ENCODE data around the gene ZNF222. TPM values are rescaled to one million over a fixed set of nuclear protein-coding genes. Genes with fewer than 3 reads are reported as not detected.

The ZNF222 gene
- total RNA-seq, 4 donors from 2014 or later: 0.56 to 1.6 (median 1.1) TPM

DNA sequence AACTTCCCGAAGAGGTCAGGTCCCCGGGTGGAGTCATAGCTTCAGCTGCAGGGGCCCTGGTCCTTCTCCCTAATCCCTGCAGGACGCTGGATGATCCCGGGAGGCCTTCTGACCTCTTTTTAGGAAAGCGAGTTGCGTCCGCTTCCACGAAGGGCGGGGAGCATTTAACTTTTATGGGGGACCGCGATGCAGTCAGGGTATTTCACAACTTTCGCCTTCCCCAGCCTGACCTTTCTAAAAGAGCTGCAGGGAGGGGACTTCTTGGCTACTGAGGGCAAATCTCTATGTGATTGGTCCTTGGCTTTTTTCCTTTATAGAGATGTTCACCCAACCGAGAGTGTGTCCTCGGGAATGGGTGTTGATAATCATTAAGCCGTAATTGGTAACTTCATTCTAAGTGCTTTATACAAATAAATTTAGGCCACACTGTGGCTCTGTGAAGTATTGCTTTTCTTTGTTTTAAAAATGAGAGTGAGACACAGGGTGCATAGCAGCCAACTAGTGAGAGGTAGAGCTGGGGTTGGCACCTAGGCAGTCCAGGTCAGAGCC lies 21.6 kb upstream of the ZNF222 start:
- intact Hi-C loops (cut with DNase I; ENCODE audit: low total_unique reads): loop anchor here (2.0 kb wide), 2 partner anchors 177 to 301 kb away; partner anchors contain the start of genes ZNF235 and ZNF283
- in situ Hi-C loops (cut with MboI; ENCODE audit: low sequenced_read_pairs in 4 of 4): loop anchor here in 2 of 4 donors (5.0 to 10.0 kb wide), 4 partner anchors 51 to 209 kb away; partner anchors contain the start of genes ZNF223 (in 1 of the 2), ZNF224 (in 1 of the 2), ZNF225 (in 1 of the 2) and ZNF227 (in 1 of the 2)
- ATAC-seq: no peak

GRCh38 chr19:44005973-44006372 lies 19.2 kb upstream of the ZNF222 start:
- H3K4me3 ChIP-seq: no peak overlapping the region
- in situ Hi-C loops (cut with MboI; ENCODE audit: low sequenced_read_pairs in 4 of 4): loop anchor here in 2 of 4 donors (10.0 kb wide), 3 partner anchors 49 to 109 kb away; partner anchors contain the start of genes ZNF223 (in 1 of the 2), ZNF224 (in 1 of the 2) and ZNF225 (in 1 of the 2)
- peaks cover 0 to 28% (median 22%) of the 10 kb centered on the region in 3 donors for H3K9me3 ChIP-seq
- H3K36me3 ChIP-seq: peaks cover 23 to 44% of the 10 kb centered on the region in 2 donors
- DNase-seq (no peak), ATAC-seq (no peak)
- H3K27me3 ChIP-seq: no peaks in the 10 kb centered on the region
- H3K27ac ChIP-seq: no peak overlapping the region
- intact Hi-C loops (cut with DNase I; ENCODE audit: low total_unique reads): no loop called here
- peaks cover 7 to 15% of the 10 kb centered on the region in 2 donors for H3K4me1 ChIP-seq
- TF ChIP-seq, protein P1, sequence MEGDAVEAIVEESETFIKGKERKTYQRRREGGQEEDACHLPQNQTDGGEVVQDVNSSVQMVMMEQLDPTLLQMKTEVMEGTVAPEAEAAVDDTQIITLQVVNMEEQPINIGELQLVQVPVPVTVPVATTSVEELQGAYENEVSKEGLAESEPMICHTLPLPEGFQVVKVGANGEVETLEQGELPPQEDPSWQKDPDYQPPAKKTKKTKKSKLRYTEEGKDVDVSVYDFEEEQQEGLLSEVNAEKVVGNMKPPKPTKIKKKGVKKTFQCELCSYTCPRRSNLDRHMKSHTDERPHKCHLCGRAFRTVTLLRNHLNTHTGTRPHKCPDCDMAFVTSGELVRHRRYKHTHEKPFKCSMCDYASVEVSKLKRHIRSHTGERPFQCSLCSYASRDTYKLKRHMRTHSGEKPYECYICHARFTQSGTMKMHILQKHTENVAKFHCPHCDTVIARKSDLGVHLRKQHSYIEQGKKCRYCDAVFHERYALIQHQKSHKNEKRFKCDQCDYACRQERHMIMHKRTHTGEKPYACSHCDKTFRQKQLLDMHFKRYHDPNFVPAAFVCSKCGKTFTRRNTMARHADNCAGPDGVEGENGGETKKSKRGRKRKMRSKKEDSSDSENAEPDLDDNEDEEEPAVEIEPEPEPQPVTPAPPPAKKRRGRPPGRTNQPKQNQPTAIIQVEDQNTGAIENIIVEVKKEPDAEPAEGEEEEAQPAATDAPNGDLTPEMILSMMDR (IDR thresholded peaks at IDR 0.05 in 4 of 5, conservative IDR thresholded peaks at IDR 0.05 in 1 of 5): no peak
- TF ChIP-seq POLR2A (IDR thresholded peaks at IDR 0.05): no peak

More for the DNA sequence above, 21.6 kb upstream of the ZNF222 start:
- DNase-seq: no peak
- H3K27me3 ChIP-seq: no peaks in the 10 kb centered on the region
- peak overlapping the region in 3 of 4 donors; percentile 70 to 78 (median 72) for H3K27ac ChIP-seq
- H3K4me1 ChIP-seq: peaks cover 7 to 15% of the 10 kb centered on the region in 2 donors
- H3K36me3 ChIP-seq: peaks cover 3 to 19% of the 10 kb centered on the region in 2 donors
- TF ChIP-seq POLR2A (IDR thresholded peaks at IDR 0.05): no peak
- TF ChIP-seq, protein P1 (IDR thresholded peaks at IDR 0.05 in 4 of 5, conservative IDR thresholded peaks at IDR 0.05 in 1 of 5): no peak
- peaks cover 0 to 11% (median 4%) of the 10 kb centered on the region in 3 donors for H3K9me3 ChIP-seq
- H3K4me3 ChIP-seq: peak overlapping the region; percentile 67 to 88 (median 80)

DNA sequence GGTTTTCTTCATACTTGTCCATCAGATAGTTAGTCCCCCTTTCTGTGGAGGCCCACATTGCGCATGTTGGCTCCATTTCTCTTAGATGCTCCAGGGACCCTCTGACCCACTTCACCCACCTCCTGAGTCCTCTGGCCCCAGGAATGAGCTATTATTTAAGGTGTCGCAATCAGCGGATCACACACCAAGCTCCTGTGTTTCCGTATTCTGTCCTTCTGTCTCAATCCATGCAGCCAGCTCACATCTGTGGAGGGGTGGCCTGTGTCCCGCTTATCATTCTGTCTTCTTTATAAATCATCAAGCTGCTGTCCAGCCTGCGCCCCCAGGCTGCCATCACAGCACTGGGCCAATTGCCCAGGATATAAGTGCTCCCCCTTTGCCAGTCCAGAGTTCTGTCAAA lies 17.7 kb upstream of the ZNF222 start:
- TF ChIP-seq, protein P1 (IDR thresholded peaks at IDR 0.05 in 4 of 5, conservative IDR thresholded peaks at IDR 0.05 in 1 of 5): no peak
- no peak for TF ChIP-seq POLR2A (IDR thresholded peaks at IDR 0.05)
- Histone ChIP-seq H3K36me3 (peaks cover 36 to 59% of the 10 kb centered on the region in 2 donors), H3K9me3 (peaks cover 4 to 41% (median 24%) of the 10 kb centered on the region in 3 donors), H3K4me3 (no peak overlapping the region), H3K4me1 (peaks cover under 1 to 9% of the 10 kb centered on the region in 2 donors), H3K27me3 (no peaks in the 10 kb centered on the region), H3K27ac (no peak overlapping the region)
- intact Hi-C loops (cut with DNase I; ENCODE audit: low total_unique reads): no loop called here
- in situ Hi-C loops (cut with MboI; ENCODE audit: low sequenced_read_pairs in 4 of 4): loop anchor here in 2 of 4 donors (10.0 kb wide), 3 partner anchors 47 to 107 kb away; partner anchors contain the start of genes ZNF223 (in 1 of the 2), ZNF224 (in 1 of the 2) and ZNF225 (in 1 of the 2)
- no peak for ATAC-seq
- no peak for DNase-seq

DNA sequence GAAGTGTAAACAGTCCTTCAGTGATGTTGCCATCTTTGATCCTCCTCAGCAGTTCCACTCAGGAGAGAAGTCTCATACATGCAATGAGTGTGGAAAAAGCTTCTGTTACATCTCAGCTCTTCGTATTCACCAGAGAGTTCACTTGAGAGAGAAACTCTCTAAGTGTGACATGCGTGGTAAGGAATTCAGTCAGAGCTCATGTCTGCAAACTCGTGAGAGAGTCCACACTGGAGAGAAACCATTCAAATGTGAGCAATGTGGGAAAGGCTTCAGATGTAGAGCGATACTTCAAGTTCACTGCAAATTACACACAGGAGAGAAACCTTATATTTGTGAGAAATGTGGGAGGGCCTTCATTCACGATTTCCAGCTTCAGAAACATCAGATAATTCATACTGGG lies 14.7 kb upstream of the ZNF222 start:
- Histone ChIP-seq H3K36me3 (peaks cover 38 to 61% of the 10 kb centered on the region in 2 donors), H3K27ac (no peak overlapping the region), H3K9me3 (peaks cover 4 to 44% (median 24%) of the 10 kb centered on the region in 3 donors), H3K4me1 (no peaks in the 10 kb centered on the region), H3K27me3 (no peaks in the 10 kb centered on the region), H3K4me3 (peak overlapping the region in 1 of 4 donors; percentile 51)
- intact Hi-C loops (cut with DNase I; ENCODE audit: low total_unique reads) (no loop called here), in situ Hi-C loops (cut with MboI; ENCODE audit: low sequenced_read_pairs in 4 of 4) (no loop called here)
- TF ChIP-seq, protein P1 (IDR thresholded peaks at IDR 0.05 in 4 of 5, conservative IDR thresholded peaks at IDR 0.05 in 1 of 5): no peak
- no peak for TF ChIP-seq POLR2A (IDR thresholded peaks at IDR 0.05)
- DNase-seq (no peak), ATAC-seq (no peak)

Data from gastrocnemius medialis (tissue), 4 donors.